Brain microvascular endothelial cell (primary cell): ENCODE measurements around the gene MAGED1.

Experiments
- DNase-seq: peaks from one replicate; pipeline ENCODE4 v3.0.0-alpha.2; 2020
- H3K27ac ChIP-seq: fragments of 250-450 bp; sonication (Bioruptor Pico); 2 replicates; pipeline ENCODE4 v1.5.1; 2020; ENCODE audit warnings: mild to moderate bottlenecking, moderate library complexity
- H3K27me3 ChIP-seq: fragments of 250-450 bp; sonication (Bioruptor Pico); replicated peaks from 2 replicates; pipeline ENCODE4 v1.5.1; 2020; ENCODE audit warnings: mild to moderate bottlenecking
- H3K36me3 ChIP-seq: fragments of 250-450 bp; sonication (Bioruptor Pico); replicated peaks from 2 replicates; pipeline ENCODE4 v1.5.1; 2020; ENCODE audit warnings: mild to moderate bottlenecking
- H3K4me3 ChIP-seq: 2 replicates; pipeline ENCODE4 v1.5.1; 2011; ENCODE audit warnings: low read depth, mild to moderate bottlenecking, control low read depth, low read length, moderate library complexity
- in situ Hi-C: cut with HindIII; loops from 2 replicates; pipeline ENCODE4 v1.10.0; 2017; ENCODE audit warnings: low sequenced_read_pairs, low pct_ligation_motif_present
- TF ChIP-seq, protein P1 (sequence below): IDR thresholded peaks from 2 replicates; pipeline ENCODE4 v1.5.1; 2011; ENCODE audit warnings: low read depth, mild to moderate bottlenecking, moderate library complexity, low read length, control low read depth, inconsistent platforms; ENCODE audit errors: missing control alignments

The MAGED1 gene

DNA sequence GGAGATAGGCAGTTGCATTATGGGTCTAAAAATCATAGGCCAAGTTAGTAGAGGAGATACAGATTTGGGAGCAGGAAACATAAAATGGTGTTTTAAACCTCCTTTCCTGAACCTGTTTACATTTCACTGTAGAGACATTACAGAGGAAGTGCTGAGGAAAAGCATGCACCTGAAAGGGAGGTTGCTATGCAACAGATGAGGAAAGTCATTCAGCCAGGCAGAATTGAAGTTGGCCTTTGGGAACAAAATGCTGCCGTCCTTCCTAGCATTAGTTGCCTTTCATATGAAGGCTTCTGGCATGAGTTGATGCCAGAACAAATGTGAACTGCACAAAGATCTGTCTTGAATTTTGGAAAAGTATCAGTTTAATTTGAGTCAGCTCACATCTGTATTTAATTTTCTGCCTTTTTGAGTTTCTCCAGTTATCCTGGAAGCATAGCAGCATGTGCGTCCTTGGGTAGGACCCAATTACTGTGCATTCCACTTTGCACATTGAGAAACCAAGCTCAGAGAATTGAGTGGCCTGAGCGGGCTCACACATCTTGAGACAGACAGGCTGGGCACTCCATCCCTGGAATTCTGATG, 38.2 kb downstream of the MAGED1 start:
- TF ChIP-seq, protein P1, sequence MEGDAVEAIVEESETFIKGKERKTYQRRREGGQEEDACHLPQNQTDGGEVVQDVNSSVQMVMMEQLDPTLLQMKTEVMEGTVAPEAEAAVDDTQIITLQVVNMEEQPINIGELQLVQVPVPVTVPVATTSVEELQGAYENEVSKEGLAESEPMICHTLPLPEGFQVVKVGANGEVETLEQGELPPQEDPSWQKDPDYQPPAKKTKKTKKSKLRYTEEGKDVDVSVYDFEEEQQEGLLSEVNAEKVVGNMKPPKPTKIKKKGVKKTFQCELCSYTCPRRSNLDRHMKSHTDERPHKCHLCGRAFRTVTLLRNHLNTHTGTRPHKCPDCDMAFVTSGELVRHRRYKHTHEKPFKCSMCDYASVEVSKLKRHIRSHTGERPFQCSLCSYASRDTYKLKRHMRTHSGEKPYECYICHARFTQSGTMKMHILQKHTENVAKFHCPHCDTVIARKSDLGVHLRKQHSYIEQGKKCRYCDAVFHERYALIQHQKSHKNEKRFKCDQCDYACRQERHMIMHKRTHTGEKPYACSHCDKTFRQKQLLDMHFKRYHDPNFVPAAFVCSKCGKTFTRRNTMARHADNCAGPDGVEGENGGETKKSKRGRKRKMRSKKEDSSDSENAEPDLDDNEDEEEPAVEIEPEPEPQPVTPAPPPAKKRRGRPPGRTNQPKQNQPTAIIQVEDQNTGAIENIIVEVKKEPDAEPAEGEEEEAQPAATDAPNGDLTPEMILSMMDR, result no peak
- in situ Hi-C loops, result no loop called here
- Histone ChIP-seq H3K27ac (no peak overlapping the region), H3K27me3 (no peaks in the 10 kb centered on the region), H3K36me3 (no peaks in the 10 kb centered on the region), H3K4me3 (no peak overlapping the region)
- no peak for DNase-seq
